Panc1 (cell line): ENCODE data around the gene EXOC7.

ENCODE experiments used
- POLR2AphosphoS5 ChIP-seq: IDR thresholded peaks from 2 replicates; pipeline ENCODE4 v1.6.1; 2012; ENCODE audit warnings: mild to moderate bottlenecking, low read depth, low read length, moderate library complexity
- TF ChIP-seq, protein P1 (sequence below): fragments of 450-650 bp; IDR thresholded peaks from 2 replicates; pipeline ENCODE4 v1.5.1; 2017; ENCODE audit warnings: mild to moderate bottlenecking
- TF ChIP-seq, protein P2 (sequence below), 2 experiments: IDR thresholded peaks; 2 replicates each; pipeline ENCODE4 v1.6.1; 2011 to 2012; ENCODE audit warnings: low read depth in 2 of 2, control low read depth in 1 of 2, low read length in 1 of 2, mild to moderate bottlenecking in 1 of 2, moderate library complexity in 1 of 2; ENCODE audit not compliant: insufficient read depth in 1 of 2

DNA sequence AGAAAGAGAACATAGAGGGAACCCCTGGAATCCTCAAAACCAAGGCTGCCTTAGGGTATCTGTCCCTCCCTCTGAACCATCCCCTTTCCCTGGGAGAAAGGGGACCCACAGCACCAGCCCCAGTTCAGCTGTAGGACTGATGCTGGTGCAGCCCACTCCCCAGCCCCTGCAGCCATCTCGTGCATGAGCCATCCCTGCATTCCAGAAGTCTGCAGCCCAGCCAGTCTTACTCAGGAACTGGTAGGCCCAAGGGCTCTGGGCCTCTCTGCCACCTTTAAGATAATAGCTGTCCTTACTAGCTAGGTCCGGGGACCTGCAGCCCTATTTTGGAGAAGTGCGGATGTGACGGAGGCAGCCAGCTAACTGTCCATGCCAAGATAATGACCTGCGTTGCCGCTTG lies 70.4 kb downstream of the EXOC7 start:
- TF ChIP-seq, protein P1, sequence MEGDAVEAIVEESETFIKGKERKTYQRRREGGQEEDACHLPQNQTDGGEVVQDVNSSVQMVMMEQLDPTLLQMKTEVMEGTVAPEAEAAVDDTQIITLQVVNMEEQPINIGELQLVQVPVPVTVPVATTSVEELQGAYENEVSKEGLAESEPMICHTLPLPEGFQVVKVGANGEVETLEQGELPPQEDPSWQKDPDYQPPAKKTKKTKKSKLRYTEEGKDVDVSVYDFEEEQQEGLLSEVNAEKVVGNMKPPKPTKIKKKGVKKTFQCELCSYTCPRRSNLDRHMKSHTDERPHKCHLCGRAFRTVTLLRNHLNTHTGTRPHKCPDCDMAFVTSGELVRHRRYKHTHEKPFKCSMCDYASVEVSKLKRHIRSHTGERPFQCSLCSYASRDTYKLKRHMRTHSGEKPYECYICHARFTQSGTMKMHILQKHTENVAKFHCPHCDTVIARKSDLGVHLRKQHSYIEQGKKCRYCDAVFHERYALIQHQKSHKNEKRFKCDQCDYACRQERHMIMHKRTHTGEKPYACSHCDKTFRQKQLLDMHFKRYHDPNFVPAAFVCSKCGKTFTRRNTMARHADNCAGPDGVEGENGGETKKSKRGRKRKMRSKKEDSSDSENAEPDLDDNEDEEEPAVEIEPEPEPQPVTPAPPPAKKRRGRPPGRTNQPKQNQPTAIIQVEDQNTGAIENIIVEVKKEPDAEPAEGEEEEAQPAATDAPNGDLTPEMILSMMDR: no peak
- TF ChIP-seq POLR2AphosphoS5: no peak
- TF ChIP-seq, protein P2, sequence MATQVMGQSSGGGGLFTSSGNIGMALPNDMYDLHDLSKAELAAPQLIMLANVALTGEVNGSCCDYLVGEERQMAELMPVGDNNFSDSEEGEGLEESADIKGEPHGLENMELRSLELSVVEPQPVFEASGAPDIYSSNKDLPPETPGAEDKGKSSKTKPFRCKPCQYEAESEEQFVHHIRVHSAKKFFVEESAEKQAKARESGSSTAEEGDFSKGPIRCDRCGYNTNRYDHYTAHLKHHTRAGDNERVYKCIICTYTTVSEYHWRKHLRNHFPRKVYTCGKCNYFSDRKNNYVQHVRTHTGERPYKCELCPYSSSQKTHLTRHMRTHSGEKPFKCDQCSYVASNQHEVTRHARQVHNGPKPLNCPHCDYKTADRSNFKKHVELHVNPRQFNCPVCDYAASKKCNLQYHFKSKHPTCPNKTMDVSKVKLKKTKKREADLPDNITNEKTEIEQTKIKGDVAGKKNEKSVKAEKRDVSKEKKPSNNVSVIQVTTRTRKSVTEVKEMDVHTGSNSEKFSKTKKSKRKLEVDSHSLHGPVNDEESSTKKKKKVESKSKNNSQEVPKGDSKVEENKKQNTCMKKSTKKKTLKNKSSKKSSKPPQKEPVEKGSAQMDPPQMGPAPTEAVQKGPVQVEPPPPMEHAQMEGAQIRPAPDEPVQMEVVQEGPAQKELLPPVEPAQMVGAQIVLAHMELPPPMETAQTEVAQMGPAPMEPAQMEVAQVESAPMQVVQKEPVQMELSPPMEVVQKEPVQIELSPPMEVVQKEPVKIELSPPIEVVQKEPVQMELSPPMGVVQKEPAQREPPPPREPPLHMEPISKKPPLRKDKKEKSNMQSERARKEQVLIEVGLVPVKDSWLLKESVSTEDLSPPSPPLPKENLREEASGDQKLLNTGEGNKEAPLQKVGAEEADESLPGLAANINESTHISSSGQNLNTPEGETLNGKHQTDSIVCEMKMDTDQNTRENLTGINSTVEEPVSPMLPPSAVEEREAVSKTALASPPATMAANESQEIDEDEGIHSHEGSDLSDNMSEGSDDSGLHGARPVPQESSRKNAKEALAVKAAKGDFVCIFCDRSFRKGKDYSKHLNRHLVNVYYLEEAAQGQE (IDR thresholded peaks at IDR 0.05; ENCODE audit: insufficient read depth in 1 of 2, low read depth in 2 of 2, low read length in 1 of 2): no peak
